GM23338 (cell line): ENCODE results near the gene KDR. TPM values are rescaled to one million over a fixed set of nuclear protein-coding genes. Genes with fewer than 3 reads are reported as not detected.

ENCODE experiments used
- ATAC-seq: fragments of 200-7000 bp; cut with Tn5 transposase; 3 replicates; pipeline ENCODE4 v1.9.1; 2020
- DNase-seq: peaks from one replicate; pipeline ENCODE4 v3.0.0-alpha.2; 2015; ENCODE audit warnings: low spot score
- H2AFZ ChIP-seq: fragments of 200-600 bp; sonication (generic); 2 replicates; pipeline ENCODE4 v1.8.0; 2016; ENCODE audit warnings: antibody characterized with exemption, mild to moderate bottlenecking, moderate library complexity
- H3F3A ChIP-seq: fragments of 200-600 bp; sonication (generic); replicated peaks from 2 replicates; pipeline ENCODE4 v1.8.0; 2017; ENCODE audit warnings: antibody characterized with exemption, mixed run types, low read depth
- H3K27ac ChIP-seq: fragments of 200-600 bp; sonication (generic); 2 replicates; pipeline ENCODE4 v1.6.1; 2016; ENCODE audit warnings: low read depth
- H3K27me3 ChIP-seq: fragments of 200-600 bp; sonication (generic); 2 replicates; pipeline ENCODE4 v1.8.0; 2016; ENCODE audit warnings: mild to moderate bottlenecking, mixed run types, moderate library complexity; ENCODE audit not compliant: insufficient read depth
- H3K36me3 ChIP-seq: fragments of 200-600 bp; sonication (generic); 2 replicates; pipeline ENCODE4 v1.8.0; 2016; ENCODE audit warnings: mild to moderate bottlenecking; ENCODE audit not compliant: insufficient read depth
- H3K4me1 ChIP-seq: fragments of 200-600 bp; sonication (generic); 2 replicates; pipeline ENCODE4 v1.8.0; 2016; ENCODE audit warnings: mild to moderate bottlenecking, moderate library complexity; ENCODE audit not compliant: insufficient read depth
- H3K4me2 ChIP-seq: fragments of 200-600 bp; sonication (generic); 2 replicates; pipeline ENCODE4 v1.7.1; 2017; ENCODE audit warnings: mixed run types
- H3K4me3 ChIP-seq: fragments of 200-600 bp; sonication (generic); 2 replicates; pipeline ENCODE4 v1.6.1; 2016; ENCODE audit warnings: mixed run types
- H3K79me2 ChIP-seq: fragments of 200-600 bp; sonication (generic); replicated peaks from 2 replicates; pipeline ENCODE4 v1.8.0; 2017; ENCODE audit warnings: mild to moderate bottlenecking; ENCODE audit not compliant: insufficient read depth
- H3K9me2 ChIP-seq: fragments of 200-600 bp; sonication (generic); 2 replicates; pipeline ENCODE4 v1.8.0; 2017; ENCODE audit not compliant: insufficient read depth
- H4K20me1 ChIP-seq: fragments of 200-600 bp; sonication (generic); replicated peaks from 2 replicates; pipeline ENCODE4 v1.8.0; 2017; ENCODE audit warnings: mild to moderate bottlenecking; ENCODE audit not compliant: insufficient read depth
- H3K27ac Mint-ChIP-seq: 2 replicates; pipeline ENCODE4 v1.8.0; 2020; ENCODE audit warnings: inconsistent platforms, mild to moderate bottlenecking, moderate library complexity, mixed read lengths
- H3K27me3 Mint-ChIP-seq: 3 replicates; pipeline ENCODE4 v1.8.0; 2022; ENCODE audit warnings: low read depth, mild to moderate bottlenecking, moderate library complexity, mixed read lengths, inconsistent platforms; ENCODE audit not compliant: insufficient read depth, poor library complexity
- H3K36me3 Mint-ChIP-seq: 3 replicates; pipeline ENCODE4 v1.8.0; 2021; ENCODE audit warnings: low read depth, mild to moderate bottlenecking, inconsistent platforms, moderate library complexity, mixed read lengths
- H3K4me1 Mint-ChIP-seq: 3 replicates; pipeline ENCODE4 v1.8.0; 2020; ENCODE audit warnings: mild to moderate bottlenecking, inconsistent platforms, mixed read lengths
- H3K4me3 Mint-ChIP-seq: 3 replicates; pipeline ENCODE4 v1.8.0; 2021; ENCODE audit warnings: moderate library complexity, mild to moderate bottlenecking, inconsistent platforms, mixed read lengths
- H3K9me3 Mint-ChIP-seq: 3 replicates; pipeline ENCODE4 v1.8.0; 2020; ENCODE audit warnings: moderate library complexity, mild to moderate bottlenecking, inconsistent platforms, mixed read lengths
- EZH2 ChIP-seq: fragments of 200-600 bp; sonication (generic); IDR thresholded peaks from one replicate; pipeline ENCODE4 v1.8.0; 2017; ENCODE audit warnings: antibody characterized with exemption, mild to moderate bottlenecking, low read depth; ENCODE audit not compliant: unreplicated experiment
- EZH2phosphoT487 ChIP-seq: fragments of 200-600 bp; sonication (generic); IDR thresholded peaks from one replicate; pipeline ENCODE4 v1.8.1; 2018; ENCODE audit warnings: antibody characterized with exemption; ENCODE audit not compliant: unreplicated experiment
- NANOG ChIP-seq: IDR thresholded peaks from 2 replicates; pipeline ENCODE4 v1.6.1; 2016; ENCODE audit warnings: antibody characterized with exemption, borderline replicate concordance
- STAT1 ChIP-seq: IDR thresholded peaks from one replicate; pipeline ENCODE4 v1.6.1; 2016; ENCODE audit warnings: antibody characterized with exemption; ENCODE audit not compliant: unreplicated experiment
- ZNF462 ChIP-seq: fragments of 250-450 bp; sonication (Bioruptor Pico); IDR thresholded peaks from 2 replicates; pipeline ENCODE4 v1.5.0; 2020; ENCODE audit warnings: mild to moderate bottlenecking, moderate library complexity
- polyA plus RNA-seq: library from polyadenylated mRNA; unstranded; fragments of >200 nt; fragmentation: Nextera tagmentation; extraction: Ambion mirVana; gene quantifications from 2 replicates; pipeline ENCODE4 v1.2.1, GENCODE V29; 2016
- total RNA-seq: library from RNA; depleted of rRNA; stranded (reverse); fragments of >200 nt; shearing (Covaris generic); gene quantifications from 2 replicates; pipeline ENCODE4 v1.2.3, GENCODE V29; 2014
- TF ChIP-seq, protein P1 (sequence below): IDR thresholded peaks from one replicate; pipeline ENCODE4 v1.6.1; 2018; ENCODE audit warnings: antibody characterized with exemption; ENCODE audit not compliant: unreplicated experiment

Gene KDR
- total and polyA plus RNA-seq, 2 experiments from 2014 or later, result 27.9 to 109 TPM

- TF ChIP-seq ZNF462 (CRISPR knock-in tag), result no peak
- TF ChIP-seq EZH2, result no peak
- no peak for TF ChIP-seq STAT1
Measured at GRCh38 chr4:55066018-55066417, 59.4 kb downstream of the KDR start (continued).

- no peak for ATAC-seq
- TF ChIP-seq EZH2phosphoT487 (no peak), NANOG (no peak), EZH2 (no peak), ZNF462 (CRISPR knock-in tag) (no peak)
- TF ChIP-seq, protein P1, sequence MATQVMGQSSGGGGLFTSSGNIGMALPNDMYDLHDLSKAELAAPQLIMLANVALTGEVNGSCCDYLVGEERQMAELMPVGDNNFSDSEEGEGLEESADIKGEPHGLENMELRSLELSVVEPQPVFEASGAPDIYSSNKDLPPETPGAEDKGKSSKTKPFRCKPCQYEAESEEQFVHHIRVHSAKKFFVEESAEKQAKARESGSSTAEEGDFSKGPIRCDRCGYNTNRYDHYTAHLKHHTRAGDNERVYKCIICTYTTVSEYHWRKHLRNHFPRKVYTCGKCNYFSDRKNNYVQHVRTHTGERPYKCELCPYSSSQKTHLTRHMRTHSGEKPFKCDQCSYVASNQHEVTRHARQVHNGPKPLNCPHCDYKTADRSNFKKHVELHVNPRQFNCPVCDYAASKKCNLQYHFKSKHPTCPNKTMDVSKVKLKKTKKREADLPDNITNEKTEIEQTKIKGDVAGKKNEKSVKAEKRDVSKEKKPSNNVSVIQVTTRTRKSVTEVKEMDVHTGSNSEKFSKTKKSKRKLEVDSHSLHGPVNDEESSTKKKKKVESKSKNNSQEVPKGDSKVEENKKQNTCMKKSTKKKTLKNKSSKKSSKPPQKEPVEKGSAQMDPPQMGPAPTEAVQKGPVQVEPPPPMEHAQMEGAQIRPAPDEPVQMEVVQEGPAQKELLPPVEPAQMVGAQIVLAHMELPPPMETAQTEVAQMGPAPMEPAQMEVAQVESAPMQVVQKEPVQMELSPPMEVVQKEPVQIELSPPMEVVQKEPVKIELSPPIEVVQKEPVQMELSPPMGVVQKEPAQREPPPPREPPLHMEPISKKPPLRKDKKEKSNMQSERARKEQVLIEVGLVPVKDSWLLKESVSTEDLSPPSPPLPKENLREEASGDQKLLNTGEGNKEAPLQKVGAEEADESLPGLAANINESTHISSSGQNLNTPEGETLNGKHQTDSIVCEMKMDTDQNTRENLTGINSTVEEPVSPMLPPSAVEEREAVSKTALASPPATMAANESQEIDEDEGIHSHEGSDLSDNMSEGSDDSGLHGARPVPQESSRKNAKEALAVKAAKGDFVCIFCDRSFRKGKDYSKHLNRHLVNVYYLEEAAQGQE, result no peak
Measured at GRCh38 chr4:55055529-55055928, 69.9 kb downstream of the KDR start.

More at GRCh38 chr4:55055529-55055928, 69.9 kb downstream of the KDR start:
- no peaks in the 10 kb centered on the region for H3K36me3 Mint-ChIP-seq
- no peaks in the 10 kb centered on the region; the same call in 1 of the 2 replicates for H3K9me2 ChIP-seq
- no peak overlapping the region for H3K4me3 ChIP-seq
- H3K79me2 ChIP-seq, result no peaks in the 10 kb centered on the region
- peaks cover 2% of the 10 kb centered on the region for H3K27me3 Mint-ChIP-seq
- H3F3A ChIP-seq, result no peaks in the 10 kb centered on the region
- H3K4me3 Mint-ChIP-seq, result no peak overlapping the region
- H2AFZ ChIP-seq, result no peak overlapping the region
- DNase-seq, result no peak
- no peaks in the 10 kb centered on the region; the same call in 2 of the 3 replicates for H3K9me3 Mint-ChIP-seq
- H3K27ac Mint-ChIP-seq, result no peak overlapping the region
- H4K20me1 ChIP-seq, result no peaks in the 10 kb centered on the region
- no peaks in the 10 kb centered on the region for H3K36me3 ChIP-seq
- no peaks in the 10 kb centered on the region for H3K4me1 ChIP-seq
- H3K27me3 ChIP-seq, result no peaks in the 10 kb centered on the region
- no peaks in the 10 kb centered on the region for H3K4me1 Mint-ChIP-seq
- H3K4me2 ChIP-seq, result no peak overlapping the region
- H3K27ac ChIP-seq, result no peak overlapping the region
